CD4-positive, alpha-beta memory T cell (primary cell): Measurements from ENCODE around the gene MRPL33. TPM values are rescaled to one million over a fixed set of nuclear protein-coding genes. Genes with fewer than 3 reads are reported as not detected.

Experiments
- CTCF ChIA-PET: fragments of 350-600 bp; sonication (Branson Sonifier 250); formaldehyde crosslinking; loops from one replicate; lab custom pipeline; 2021; ENCODE audit warnings: inconsistent platforms; ENCODE audit not compliant: partially characterized antibody; lab: Charles Lee
- POLR2A ChIA-PET: fragments of 350-600 bp; sonication (Branson Sonifier 250); formaldehyde crosslinking; loops from one replicate; lab custom pipeline; 2021; ENCODE audit not compliant: partially characterized antibody; lab: Charles Lee
- DNase-seq, 5 donors: peaks; one replicate each; pipeline versions ENCODE4 v3.0.0 to v3.0.0-alpha.2; 2020 to 2022; ENCODE audit warnings: mixed read lengths in 1 of 5
- H3K27ac ChIP-seq: one replicate; pipeline ENCODE4 v1.7.0; 2013; ENCODE audit warnings: low read depth, low read length
- H3K27me3 ChIP-seq: 2 replicates; pipeline ENCODE4 v1.7.0; 2013; ENCODE audit warnings: mild to moderate bottlenecking, low read length, moderate library complexity; ENCODE audit not compliant: insufficient read depth
- H3K36me3 ChIP-seq: 2 replicates; pipeline ENCODE4 v1.7.0; 2013; ENCODE audit warnings: mild to moderate bottlenecking, low read length, moderate library complexity; ENCODE audit not compliant: insufficient read depth
- H3K4me1 ChIP-seq: 2 replicates; pipeline ENCODE4 v1.7.0; 2013; ENCODE audit warnings: mild to moderate bottlenecking, low read length, moderate library complexity; ENCODE audit not compliant: insufficient read depth
- H3K4me3 ChIP-seq, 2 donors: one replicate each; pipeline ENCODE4 v1.7.0; 2013; ENCODE audit warnings: low read length in 2 of 2, mild to moderate bottlenecking in 1 of 2
- H3K9me3 ChIP-seq, 2 donors: one replicate each; pipeline ENCODE4 v1.7.0; 2013; ENCODE audit warnings: low read length in 2 of 2, control low read depth in 1 of 2; ENCODE audit not compliant: control insufficient read depth in 1 of 2
- H3K27ac Mint-ChIP-seq, 7 donors: one replicate each; pipeline ENCODE4 v1.8.0; 2020 to 2021; ENCODE audit warnings: mixed read lengths in 7 of 7, mild to moderate bottlenecking in 6 of 7, inconsistent platforms in 3 of 7, moderate library complexity in 3 of 7
- H3K27me3 Mint-ChIP-seq, 2 donors: one replicate each; pipeline ENCODE4 v1.8.0; 2020 to 2021; ENCODE audit warnings: mixed read lengths in 2 of 2
- H3K36me3 Mint-ChIP-seq, 2 donors: one replicate each; pipeline ENCODE4 v1.8.0; 2020 to 2021; ENCODE audit warnings: mixed read lengths in 2 of 2, inconsistent platforms in 1 of 2, mild to moderate bottlenecking in 1 of 2
- H3K4me1 Mint-ChIP-seq, 4 donors: one replicate each; pipeline ENCODE4 v1.8.0; 2020 to 2021; ENCODE audit warnings: mixed read lengths in 4 of 4, mild to moderate bottlenecking in 1 of 4
- H3K4me3 Mint-ChIP-seq, 8 donors: one replicate each; pipeline ENCODE4 v1.8.0; 2020 to 2021; ENCODE audit warnings: mixed read lengths in 8 of 8, mild to moderate bottlenecking in 7 of 8, moderate library complexity in 6 of 8, inconsistent platforms in 3 of 8
- H3K9me3 Mint-ChIP-seq, 8 donors: one replicate each; pipeline ENCODE4 v1.8.0; 2020 to 2021; ENCODE audit warnings: mixed read lengths in 8 of 8, mild to moderate bottlenecking in 5 of 8, inconsistent platforms in 3 of 8, moderate library complexity in 1 of 8
- intact Hi-C: fragments of 100-400 bp; cut with micrococcal nuclease; formaldehyde crosslinking; loops from one replicate; pipeline ENCODE4 v1.15.1; 2023
- polyA plus RNA-seq, 2 donors: library from polyadenylated mRNA; unstranded; fragments of 300-500 nt; fragmentation: Illumina TruSeq; gene quantifications; one replicate each; pipeline ENCODE4 v1.2.3, GENCODE V29; 2021
- total RNA-seq, 2 experiments: library from RNA; stranded (reverse); gene quantifications; one replicate each; pipeline ENCODE4 v1.2.3, GENCODE V29; 2021

MRPL33 gene
- total and polyA plus RNA-seq, 4 experiments from 2014 or later: 36.2 to 246 (median 142) TPM

GRCh38 chr2:27802547-27802946 lies 31.0 kb downstream of the MRPL33 start:
- peaks cover 0 to 3% of the 10 kb centered on the region in 2 donors for H3K36me3 Mint-ChIP-seq
- ChIA-PET POLR2A (no interaction called here), CTCF (no interaction called here)
- no peaks in the 10 kb centered on the region for H3K4me1 Mint-ChIP-seq
- no peak overlapping the region for H3K27ac Mint-ChIP-seq
- no peaks in the 10 kb centered on the region for H3K9me3 Mint-ChIP-seq
- H3K27me3 ChIP-seq: no peaks in the 10 kb centered on the region
- no peak for DNase-seq
- no peaks in the 10 kb centered on the region for H3K36me3 ChIP-seq
- no peak overlapping the region for H3K4me3 ChIP-seq
- H3K4me3 Mint-ChIP-seq: no peak overlapping the region
- no peaks in the 10 kb centered on the region for H3K27me3 Mint-ChIP-seq
- no peak overlapping the region for H3K27ac ChIP-seq
- no peaks in the 10 kb centered on the region for H3K4me1 ChIP-seq
- H3K9me3 ChIP-seq: no peaks in the 10 kb centered on the region
- intact Hi-C loops: no loop called here

GRCh38 chr2:27803046-27803445 lies 31.5 kb downstream of the MRPL33 start:
- CTCF ChIA-PET: no interaction called here
- POLR2A ChIA-PET: no interaction called here
- Histone ChIP-seq H3K27ac (no peak overlapping the region), H3K4me1 (no peaks in the 10 kb centered on the region), H3K9me3 (no peaks in the 10 kb centered on the region), H3K27me3 (no peaks in the 10 kb centered on the region), H3K36me3 (no peaks in the 10 kb centered on the region), H3K4me3 (no peak overlapping the region)
- Mint-ChIP-seq H3K27ac (no peak overlapping the region), H3K4me3 (no peak overlapping the region), H3K27me3 (no peaks in the 10 kb centered on the region), H3K9me3 (no peaks in the 10 kb centered on the region), H3K36me3 (peaks cover 0 to 3% of the 10 kb centered on the region in 2 donors), H3K4me1 (no peaks in the 10 kb centered on the region)
- DNase-seq: no peak
- intact Hi-C loops: no loop called here

GRCh38 chr2:27804146-27804545 lies 32.6 kb downstream of the MRPL33 start:
- no peaks in the 10 kb centered on the region for H3K9me3 Mint-ChIP-seq

GRCh38 chr2:27805180-27805579 lies 33.7 kb downstream of the MRPL33 start:
- no peaks in the 10 kb centered on the region for H3K27me3 Mint-ChIP-seq
- ChIA-PET POLR2A (no interaction called here), CTCF (no interaction called here)
- intact Hi-C loops: no loop called here
- H3K4me1 Mint-ChIP-seq: no peaks in the 10 kb centered on the region
- no peaks in the 10 kb centered on the region for H3K36me3 ChIP-seq
- no peak overlapping the region for H3K27ac ChIP-seq
- no peak overlapping the region for H3K4me3 ChIP-seq
- no peak overlapping the region for H3K27ac Mint-ChIP-seq
- no peaks in the 10 kb centered on the region for H3K9me3 Mint-ChIP-seq
- H3K27me3 ChIP-seq: no peaks in the 10 kb centered on the region
- no peaks in the 10 kb centered on the region for H3K36me3 Mint-ChIP-seq
- no peak for DNase-seq
- no peaks in the 10 kb centered on the region for H3K4me1 ChIP-seq
- H3K9me3 ChIP-seq: no peaks in the 10 kb centered on the region
- H3K4me3 Mint-ChIP-seq: no peak overlapping the region

More at GRCh38 chr2:27804146-27804545, 32.6 kb downstream of the MRPL33 start:
- no peak overlapping the region for H3K27ac Mint-ChIP-seq
- Histone ChIP-seq H3K4me1 (no peaks in the 10 kb centered on the region), H3K9me3 (no peaks in the 10 kb centered on the region), H3K36me3 (no peaks in the 10 kb centered on the region), H3K4me3 (no peak overlapping the region), H3K27ac (no peak overlapping the region), H3K27me3 (no peaks in the 10 kb centered on the region)
- POLR2A ChIA-PET: no interaction called here
- H3K4me3 Mint-ChIP-seq: no peak overlapping the region
- intact Hi-C loops: no loop called here
- H3K36me3 Mint-ChIP-seq: no peaks in the 10 kb centered on the region
- H3K4me1 Mint-ChIP-seq: no peaks in the 10 kb centered on the region
- CTCF ChIA-PET: interaction anchor here (1.0 kb wide), 1 partner anchor 48 kb away, joined by 3 read pairs; no protein-coding TSS in a partner anchor
- H3K27me3 Mint-ChIP-seq: no peaks in the 10 kb centered on the region
- no peak for DNase-seq

- no peaks in the 10 kb centered on the region for H3K27me3 Mint-ChIP-seq
- H3K4me1 ChIP-seq: no peaks in the 10 kb centered on the region
- H3K4me3 ChIP-seq: no peak overlapping the region
- H3K9me3 ChIP-seq: no peaks in the 10 kb centered on the region
- H3K27ac Mint-ChIP-seq: no peak overlapping the region
- ChIA-PET POLR2A (interaction anchor here (0.8 kb wide), 1 partner anchor 84 kb away, joined by 3 read pairs; the partner anchor contains the start of genes BABAM2 and RBKS), CTCF (interaction anchor here (1.2 kb wide), 1 partner anchor 103 kb away, joined by 3 read pairs; no protein-coding TSS in a partner anchor)
- no peak for DNase-seq
- H3K4me1 Mint-ChIP-seq: no peaks in the 10 kb centered on the region
- no peaks in the 10 kb centered on the region for H3K36me3 ChIP-seq
- no peaks in the 10 kb centered on the region for H3K27me3 ChIP-seq
- no peak overlapping the region for H3K27ac ChIP-seq
- no peaks in the 10 kb centered on the region for H3K9me3 Mint-ChIP-seq
- H3K36me3 Mint-ChIP-seq: no peaks in the 10 kb centered on the region
- no peak overlapping the region for H3K4me3 Mint-ChIP-seq
- intact Hi-C loops: no loop called here
Observed at GRCh38 chr2:27806311-27807059, 35.0 kb downstream of the MRPL33 start.

GRCh38 chr2:27807476-27807875 lies 36.0 kb downstream of the MRPL33 start:
- H3K27me3 Mint-ChIP-seq: no peaks in the 10 kb centered on the region
- H3K4me1 ChIP-seq: no peaks in the 10 kb centered on the region
- ChIA-PET POLR2A (no interaction called here), CTCF (no interaction called here)
- intact Hi-C loops: no loop called here
- H3K4me3 ChIP-seq: no peak overlapping the region
- no peaks in the 10 kb centered on the region for H3K9me3 Mint-ChIP-seq
- no peak overlapping the region for H3K4me3 Mint-ChIP-seq
- no peaks in the 10 kb centered on the region for H3K9me3 ChIP-seq
- H3K36me3 Mint-ChIP-seq: no peaks in the 10 kb centered on the region
- no peaks in the 10 kb centered on the region for H3K36me3 ChIP-seq
- H3K27ac ChIP-seq: no peak overlapping the region
- peak in 3 of 5 donors; percentile 1 to 3 (median 2) for DNase-seq
- H3K4me1 Mint-ChIP-seq: peaks cover 0 to 2% (median 0%) of the 10 kb centered on the region in 4 donors
- no peak overlapping the region for H3K27ac Mint-ChIP-seq
- no peaks in the 10 kb centered on the region for H3K27me3 ChIP-seq

GRCh38 chr2:27808418-27808817 lies 36.9 kb downstream of the MRPL33 start:
- no peak overlapping the region for H3K4me3 ChIP-seq
- H3K27ac ChIP-seq: no peak overlapping the region
- Mint-ChIP-seq H3K4me1 (peaks cover 0 to 2% (median 0%) of the 10 kb centered on the region in 4 donors), H3K9me3 (no peaks in the 10 kb centered on the region), H3K36me3 (no peaks in the 10 kb centered on the region), H3K27ac (peak overlapping the region in 1 of 7 donors; percentile 66), H3K4me3 (no peak overlapping the region), H3K27me3 (no peaks in the 10 kb centered on the region)
- intact Hi-C loops: no loop called here
- CTCF ChIA-PET: no interaction called here
- H3K27me3 ChIP-seq: no peaks in the 10 kb centered on the region
- no peaks in the 10 kb centered on the region for H3K4me1 ChIP-seq
- H3K36me3 ChIP-seq: no peaks in the 10 kb centered on the region
- no peaks in the 10 kb centered on the region for H3K9me3 ChIP-seq
- POLR2A ChIA-PET: no interaction called here
- no peak for DNase-seq
